Type B pancreatic cell (in vitro differentiated cells): ENCODE results near the gene DTNA. TPM values are rescaled to one million over a fixed set of nuclear protein-coding genes. Genes with fewer than 3 reads are reported as not detected.

Experiments
- DNase-seq: peaks from one replicate; pipeline ENCODE4 v3.0.0; 2021; ENCODE audit warnings: mixed read lengths; ENCODE audit not compliant: unreplicated experiment; ENCODE audit errors: extremely low spot score
- H3K27ac Mint-ChIP-seq: 2 replicates; pipeline ENCODE4 v1.8.0; 2021; ENCODE audit warnings: mild to moderate bottlenecking, mixed read lengths
- H3K27me3 Mint-ChIP-seq: 2 replicates; pipeline ENCODE4 v1.8.0; 2021; ENCODE audit warnings: mixed read lengths
- H3K36me3 Mint-ChIP-seq: 2 replicates; pipeline ENCODE4 v1.8.0; 2021; ENCODE audit warnings: mixed read lengths
- H3K4me1 Mint-ChIP-seq: one replicate; pipeline ENCODE4 v1.8.0; 2021; ENCODE audit warnings: mixed read lengths; ENCODE audit not compliant: unreplicated experiment
- H3K4me3 Mint-ChIP-seq: 2 replicates; pipeline ENCODE4 v1.8.0; 2021; ENCODE audit warnings: mild to moderate bottlenecking, mixed read lengths
- H3K9me3 Mint-ChIP-seq: 2 replicates; pipeline ENCODE4 v1.8.0; 2021; ENCODE audit warnings: mixed read lengths
- total RNA-seq: library from RNA; stranded (reverse); gene quantifications from 2 replicates; pipeline ENCODE4 v1.2.1, GENCODE V29; 2021; ENCODE audit warnings: low replicate concordance
- TF ChIP-seq, protein P1 (sequence below): fragments of 200-600 bp; sonication (generic); conservative IDR thresholded peaks from 2 replicates; pipeline ENCODE4 v1.5.0; 2021; ENCODE audit warnings: antibody characterized with exemption, mild to moderate bottlenecking

Gene DTNA
- total RNA-seq, 1 donor from 2014 or later: 23.6 TPM

DNA sequence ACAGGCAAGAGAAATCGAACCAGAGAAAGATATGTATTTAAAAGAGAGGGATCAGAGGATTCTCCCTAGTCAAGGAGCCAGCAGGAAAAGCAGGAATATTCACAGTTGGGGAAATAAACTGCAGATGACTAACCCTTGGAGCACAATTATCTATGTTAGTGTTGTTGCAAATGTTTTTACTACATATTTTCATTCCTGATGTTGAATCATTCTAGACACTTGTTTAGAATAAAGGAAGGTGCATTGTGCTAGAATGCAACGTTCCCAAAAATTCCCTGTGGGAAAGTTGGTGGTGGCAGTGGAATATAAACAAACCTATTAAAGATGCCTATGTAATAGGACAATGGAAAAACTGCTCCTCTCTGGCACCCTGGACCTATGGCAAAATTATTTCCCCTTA is 63.3 kb downstream of the DTNA start:
- H3K9me3 Mint-ChIP-seq: no peaks in the 10 kb centered on the region
- no peak for DNase-seq
- H3K4me1 Mint-ChIP-seq: peaks cover 3% of the 10 kb centered on the region
- H3K27me3 Mint-ChIP-seq: no peaks in the 10 kb centered on the region
- H3K36me3 Mint-ChIP-seq: no peaks in the 10 kb centered on the region
- TF ChIP-seq, protein P1, sequence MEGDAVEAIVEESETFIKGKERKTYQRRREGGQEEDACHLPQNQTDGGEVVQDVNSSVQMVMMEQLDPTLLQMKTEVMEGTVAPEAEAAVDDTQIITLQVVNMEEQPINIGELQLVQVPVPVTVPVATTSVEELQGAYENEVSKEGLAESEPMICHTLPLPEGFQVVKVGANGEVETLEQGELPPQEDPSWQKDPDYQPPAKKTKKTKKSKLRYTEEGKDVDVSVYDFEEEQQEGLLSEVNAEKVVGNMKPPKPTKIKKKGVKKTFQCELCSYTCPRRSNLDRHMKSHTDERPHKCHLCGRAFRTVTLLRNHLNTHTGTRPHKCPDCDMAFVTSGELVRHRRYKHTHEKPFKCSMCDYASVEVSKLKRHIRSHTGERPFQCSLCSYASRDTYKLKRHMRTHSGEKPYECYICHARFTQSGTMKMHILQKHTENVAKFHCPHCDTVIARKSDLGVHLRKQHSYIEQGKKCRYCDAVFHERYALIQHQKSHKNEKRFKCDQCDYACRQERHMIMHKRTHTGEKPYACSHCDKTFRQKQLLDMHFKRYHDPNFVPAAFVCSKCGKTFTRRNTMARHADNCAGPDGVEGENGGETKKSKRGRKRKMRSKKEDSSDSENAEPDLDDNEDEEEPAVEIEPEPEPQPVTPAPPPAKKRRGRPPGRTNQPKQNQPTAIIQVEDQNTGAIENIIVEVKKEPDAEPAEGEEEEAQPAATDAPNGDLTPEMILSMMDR: no peak
- H3K27ac Mint-ChIP-seq: no peak overlapping the region
- H3K4me3 Mint-ChIP-seq: no peak overlapping the region

GRCh38 chr18:34773961-34774766 is 64.1 kb downstream of the DTNA start:
- H3K27ac Mint-ChIP-seq: no peak overlapping the region
- H3K4me3 Mint-ChIP-seq: no peak overlapping the region
- peaks cover 3% of the 10 kb centered on the region for H3K4me1 Mint-ChIP-seq
- TF ChIP-seq, protein P1: no peak
- no peaks in the 10 kb centered on the region for H3K9me3 Mint-ChIP-seq
- DNase-seq: no peak
- H3K36me3 Mint-ChIP-seq: no peaks in the 10 kb centered on the region
- no peaks in the 10 kb centered on the region for H3K27me3 Mint-ChIP-seq

GRCh38 chr18:34775461-34775860 is 65.4 kb downstream of the DTNA start:
- Mint-ChIP-seq H3K4me3 (no peak overlapping the region), H3K36me3 (no peaks in the 10 kb centered on the region), H3K4me1 (peaks cover 3% of the 10 kb centered on the region), H3K27ac (no peak overlapping the region), H3K9me3 (no peaks in the 10 kb centered on the region), H3K27me3 (no peaks in the 10 kb centered on the region)
- TF ChIP-seq, protein P1: no peak
- DNase-seq: no peak

DNA sequence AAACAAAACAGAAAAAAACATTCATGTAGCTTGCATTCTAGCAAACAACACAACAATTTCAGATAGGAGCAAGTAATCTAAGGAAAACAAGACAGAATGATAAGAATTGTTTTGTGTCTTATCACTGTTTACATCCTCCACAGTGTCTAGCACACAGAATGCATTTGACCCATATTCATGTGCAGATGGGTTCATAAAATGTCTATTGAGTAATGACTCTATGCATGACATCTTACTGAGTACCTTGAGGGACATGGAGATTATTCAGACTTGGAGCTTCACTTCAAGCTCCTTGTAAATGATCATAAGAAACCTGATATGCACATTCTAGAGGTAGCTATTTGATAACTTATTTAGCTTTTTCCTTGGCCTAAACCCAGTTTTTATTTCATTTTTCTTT is 69.0 kb downstream of the DTNA start:
- Mint-ChIP-seq H3K4me1 (peaks cover 3% of the 10 kb centered on the region), H3K27me3 (no peaks in the 10 kb centered on the region), H3K9me3 (no peaks in the 10 kb centered on the region), H3K36me3 (no peaks in the 10 kb centered on the region), H3K4me3 (no peak overlapping the region), H3K27ac (no peak overlapping the region)
- DNase-seq: no peak
- TF ChIP-seq, protein P1: no peak

DNA sequence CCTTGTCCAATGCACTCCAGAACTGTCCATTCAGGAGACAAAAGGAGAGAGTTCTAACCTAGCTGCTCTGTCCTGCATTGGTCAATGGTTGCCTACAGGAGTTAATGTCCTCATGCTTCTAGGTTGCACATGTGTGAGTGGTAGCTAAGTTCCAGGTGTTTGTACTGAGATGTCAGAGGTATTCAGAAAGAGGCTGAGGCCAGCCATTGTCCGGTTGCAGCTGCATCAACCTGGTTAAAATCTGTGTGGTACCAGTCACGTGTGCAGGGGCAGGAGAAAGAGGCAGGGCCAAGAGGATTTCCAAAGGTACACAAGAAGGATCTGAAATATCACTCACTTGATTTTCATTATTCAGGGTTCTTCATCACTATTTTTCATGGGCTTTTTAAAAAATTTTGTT is 70.8 kb downstream of the DTNA start:
- Mint-ChIP-seq H3K36me3 (no peaks in the 10 kb centered on the region), H3K4me3 (no peak overlapping the region), H3K4me1 (no peaks in the 10 kb centered on the region), H3K27me3 (no peaks in the 10 kb centered on the region), H3K9me3 (no peaks in the 10 kb centered on the region), H3K27ac (no peak overlapping the region)
- DNase-seq: no peak
- TF ChIP-seq, protein P1: no peak
